ENCODE results near the gene EHHADH. TPM values are rescaled to one million over a fixed set of nuclear protein-coding genes. Genes with fewer than 3 reads are reported as not detected.

Gene EHHADH
- total and polyA plus RNA-seq, 2 of the 13 experiments (the other 11 are each of a cell fraction or from before 2014, with no cell fraction given), result 14.5 to 38.9 TPM

GRCh38 chr3:185152410-185153170 lies 101.3 kb downstream of the EHHADH start, which contains the start of gene C3orf70 (continued):
- no peak for TF ChIP-seq ZHX2 (IDR thresholded peaks at IDR 0.05; ENCODE audit: low read depth)
- TF ChIP-seq ZHX2 (CRISPR knock-in tag; IDR thresholded peaks at IDR 0.05; ENCODE audit: borderline replicate concordance), result peak; percentile 72; the same call in 1 of the 2 replicates
- TF ChIP-seq AHR (CRISPR knock-in tag; IDR thresholded peaks at IDR 0.05), result no peak
- peak; percentile 91 for TF ChIP-seq ZNF687 (CRISPR knock-in tag; IDR thresholded peaks at IDR 0.05)
- TF ChIP-seq ZNF513 (CRISPR knock-in tag; conservative IDR thresholded peaks at IDR 0.05), result no peak
- TF ChIP-seq ZNF784 (CRISPR knock-in tag; IDR thresholded peaks at IDR 0.05; ENCODE audit: borderline replicate concordance), result peak; percentile 22; the same call in 1 of the 2 replicates
- TF ChIP-seq ATF7-NPFF (CRISPR knock-in tag; IDR thresholded peaks at IDR 0.05; ENCODE audit: low read depth), result peak; percentile 65; the same call in 1 of the 2 replicates
- peak; percentile 20; the same call in 1 of the 2 replicates for TF ChIP-seq MYC (CRISPR knock-in tag; IDR thresholded peaks at IDR 0.05; ENCODE audit: borderline replicate concordance)
- no peak for TF ChIP-seq KLF16 (CRISPR knock-in tag; IDR thresholded peaks at IDR 0.05)
- TF ChIP-seq E2F2 (CRISPR knock-in tag; IDR thresholded peaks at IDR 0.05; ENCODE audit: borderline replicate concordance), result no peak
- no peak for TF ChIP-seq MXD4 (CRISPR knock-in tag; IDR thresholded peaks at IDR 0.05)
- TF ChIP-seq KDM5B (CRISPR knock-in tag; IDR thresholded peaks at IDR 0.05; ENCODE audit: borderline replicate concordance), result peak; percentile 77; the same call in 1 of the 2 replicates
- no peak for TF ChIP-seq ZNF468 (CRISPR knock-in tag; IDR thresholded peaks at IDR 0.05)
- TF ChIP-seq MEIS2 (CRISPR knock-in tag; IDR thresholded peaks at IDR 0.05), result 0 out of 2 replicates have a peak, but pooled peaks have one; percentile 27
